ENCODE measurements around the gene KCNG1. TPM values are rescaled to one million over a fixed set of nuclear protein-coding genes. Genes with fewer than 3 reads are reported as not detected.

Gene KCNG1
- total and polyA plus RNA-seq, 11 donors, result 0.10 to 0.64 (median 0.38) TPM; not detected in 2

GRCh38 chr20:51065615-51066014 lies 42.7 kb upstream of the KCNG1 start:
- Histone ChIP-seq H3K27ac (no peak overlapping the region), H3K9me3 (no peaks in the 10 kb centered on the region), H3K36me3 (no peaks in the 10 kb centered on the region), H3K4me1 (no peaks in the 10 kb centered on the region), H3K27me3 (peaks cover 3 to 41% (median 16%) of the 10 kb centered on the region in 9 donors), H3K4me3 (no peak overlapping the region)
- intact Hi-C loops (cut with DNase I), result no loop called here
- TF ChIP-seq POLR2A (IDR thresholded peaks at IDR 0.05), result no peak
- TF ChIP-seq CTCF (IDR thresholded peaks at IDR 0.05), result no peak
- no peak for DNase-seq
- 75 to 81% (median 78%) methylated on average over 4 of the region's 4 CpGs for WGBS, 4 donors
- no peak for ATAC-seq

- intact Hi-C loops (cut with DNase I), result no loop called here
- Histone ChIP-seq H3K9me3 (no peaks in the 10 kb centered on the region), H3K4me3 (no peak overlapping the region), H3K27me3 (peaks cover 0 to 40% (median 9%) of the 10 kb centered on the region in 9 donors), H3K4me1 (no peaks in the 10 kb centered on the region), H3K27ac (no peak overlapping the region), H3K36me3 (no peaks in the 10 kb centered on the region)
- TF ChIP-seq CTCF (IDR thresholded peaks at IDR 0.05) (no peak), POLR2A (IDR thresholded peaks at IDR 0.05) (no peak)
- 72 to 81% (median 77%) methylated on average over 5 of the region's 5 CpGs for WGBS, 4 donors
- ATAC-seq (no peak), DNase-seq (no peak)
These were observed 41.2 kb upstream of the KCNG1 start for GRCh38 chr20:51064137-51064536.

GRCh38 chr20:51062065-51062464 lies 39.2 kb upstream of the KCNG1 start:
- H3K27me3 ChIP-seq, result peaks cover 0 to 45% (median 13%) of the 10 kb centered on the region in 9 donors

GRCh38 chr20:51061418-51062045 lies 38.6 kb upstream of the KCNG1 start:
- H3K4me1 ChIP-seq, result no peaks in the 10 kb centered on the region
- DNase-seq (no peak), ATAC-seq (no peak)
- peaks cover 0 to 49% (median 18%) of the 10 kb centered on the region in 9 donors for H3K27me3 ChIP-seq
- intact Hi-C loops (cut with DNase I), result no loop called here
- H3K4me3 ChIP-seq, result no peak overlapping the region
- no peak for TF ChIP-seq CTCF (IDR thresholded peaks at IDR 0.05)
- TF ChIP-seq POLR2A (IDR thresholded peaks at IDR 0.05), result no peak
- H3K36me3 ChIP-seq, result no peaks in the 10 kb centered on the region
- peaks cover 0 to 5% (median 0%) of the 10 kb centered on the region in 12 donors for H3K9me3 ChIP-seq
- 79 to 83% (median 81%) methylated on average over 5 of the region's 5 CpGs for WGBS, 4 donors
- H3K27ac ChIP-seq, result no peak overlapping the region

More at GRCh38 chr20:51062065-51062464, 39.2 kb upstream of the KCNG1 start:
- no peak overlapping the region for H3K4me3 ChIP-seq
- WGBS, 4 donors, result 62 to 67% (median 65%) methylated on average over 7 of the region's 7 CpGs
- DNase-seq, result no peak
- H3K9me3 ChIP-seq, result peaks cover 0 to under 1% (median 0%) of the 10 kb centered on the region in 12 donors
- no peak for ATAC-seq
- intact Hi-C loops (cut with DNase I), result no loop called here
- H3K4me1 ChIP-seq, result no peaks in the 10 kb centered on the region
- no peak overlapping the region for H3K27ac ChIP-seq
- H3K36me3 ChIP-seq, result no peaks in the 10 kb centered on the region
- TF ChIP-seq CTCF (IDR thresholded peaks at IDR 0.05) (no peak), POLR2A (IDR thresholded peaks at IDR 0.05) (no peak)

All from heart left ventricle (tissue), 16 donors.